HCT116 (cell line): ENCODE measurements around the gene PTPN1.

Experiments used
- EZH2 ChIP-seq: fragments of 200-600 bp; sonication (generic); IDR thresholded peaks from 2 replicates; pipeline ENCODE4 v1.6.1; 2017; ENCODE audit warnings: antibody characterized with exemption, mixed run types
- EZH2phosphoT487 ChIP-seq: fragments of 200-600 bp; IDR thresholded peaks from 2 replicates; pipeline ENCODE4 v1.6.1; 2018; ENCODE audit warnings: antibody characterized with exemption, borderline replicate concordance
- JUND ChIP-seq: IDR thresholded peaks from 2 replicates; pipeline ENCODE4 v1.6.1; 2012
- POLR2A ChIP-seq: IDR thresholded peaks from 2 replicates; pipeline ENCODE4 v1.7.0; 2011; ENCODE audit warnings: borderline replicate concordance; ENCODE audit not compliant: insufficient read depth, insufficient read length; ENCODE audit errors: extremely low read depth
- POLR2AphosphoS5 ChIP-seq: IDR thresholded peaks from 2 replicates; pipeline ENCODE4 v1.6.1; 2011; ENCODE audit warnings: mild to moderate bottlenecking, low read depth, low read length, moderate library complexity
- SRF ChIP-seq: IDR thresholded peaks from 2 replicates; pipeline ENCODE4 v1.6.1; 2012; ENCODE audit warnings: low read depth
- TCF7L2 ChIP-seq: IDR thresholded peaks from 2 replicates; pipeline ENCODE4 v1.7.0; 2011; ENCODE audit warnings: borderline replicate concordance, inconsistent platforms; ENCODE audit not compliant: insufficient read depth, insufficient read length; ENCODE audit errors: extremely low read depth
- ZNF274 ChIP-seq: fragments of 200-500 bp; sonication (Bioruptor generic); IDR thresholded peaks from 2 replicates; pipeline ENCODE4 v1.6.1; 2014; ENCODE audit warnings: mild to moderate bottlenecking, low read depth, low read length, inconsistent platforms
- TF ChIP-seq, protein P1 (sequence below), 3 experiments: fragments of 200-600 bp in 1 of 3; sonication (generic) in 1 of 3; IDR thresholded peaks in 2 of 3; conservative IDR thresholded peaks in 1 of 3; 2 replicates each; pipeline ENCODE4 v1.5.1; 2012 to 2017; ENCODE audit warnings: low read depth in 2 of 3, low read length in 2 of 3, antibody characterized with exemption in 1 of 3, borderline replicate concordance in 1 of 3, control low read depth in 1 of 3, mild to moderate bottlenecking in 1 of 3, mixed read lengths in 1 of 3, mixed run types in 1 of 3, moderate library complexity in 1 of 3; ENCODE audit not compliant: insufficient read depth in 1 of 3
- TF ChIP-seq, protein P2 (sequence below): IDR thresholded peaks from 2 replicates; pipeline ENCODE4 v1.6.1; 2012
- TF ChIP-seq, protein P3 (sequence below): IDR thresholded peaks from 2 replicates; pipeline ENCODE4 v1.6.1; 2012; ENCODE audit warnings: low read depth
- TF ChIP-seq, protein P4 (sequence below): IDR thresholded peaks from 2 replicates; pipeline ENCODE4 v1.6.1; 2012

DNA sequence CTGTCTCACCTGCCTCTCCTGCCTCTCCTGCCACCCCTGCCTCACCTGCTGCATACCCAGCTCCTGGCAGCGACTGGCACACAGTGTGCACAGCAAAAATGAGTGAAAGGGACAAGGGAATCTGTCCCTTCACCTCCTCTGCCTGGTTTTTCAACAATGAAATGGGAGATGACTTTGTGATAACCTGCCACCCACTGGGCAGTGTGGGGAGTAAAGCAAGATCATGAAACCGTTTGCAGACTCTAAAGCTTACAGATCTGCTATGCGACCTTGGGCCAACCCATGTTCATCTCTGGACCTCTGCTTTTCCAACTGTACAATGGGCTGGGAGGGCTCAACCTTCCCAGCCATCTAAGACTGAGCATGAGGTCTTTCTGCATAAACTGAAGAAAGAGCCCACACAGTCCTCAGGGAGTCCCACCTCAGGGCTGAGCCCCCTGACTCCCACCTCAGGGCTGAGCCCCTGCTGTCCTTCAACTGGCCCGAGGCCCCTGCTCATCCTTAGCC lies 100.1 kb downstream of the PTPN1 start:
- TF ChIP-seq POLR2A (no peak), EZH2phosphoT487 (no peak), POLR2AphosphoS5 (no peak), EZH2 (no peak), TCF7L2 (no peak), ZNF274 (no peak), SRF (no peak), JUND (no peak)
- TF ChIP-seq, protein P1, sequence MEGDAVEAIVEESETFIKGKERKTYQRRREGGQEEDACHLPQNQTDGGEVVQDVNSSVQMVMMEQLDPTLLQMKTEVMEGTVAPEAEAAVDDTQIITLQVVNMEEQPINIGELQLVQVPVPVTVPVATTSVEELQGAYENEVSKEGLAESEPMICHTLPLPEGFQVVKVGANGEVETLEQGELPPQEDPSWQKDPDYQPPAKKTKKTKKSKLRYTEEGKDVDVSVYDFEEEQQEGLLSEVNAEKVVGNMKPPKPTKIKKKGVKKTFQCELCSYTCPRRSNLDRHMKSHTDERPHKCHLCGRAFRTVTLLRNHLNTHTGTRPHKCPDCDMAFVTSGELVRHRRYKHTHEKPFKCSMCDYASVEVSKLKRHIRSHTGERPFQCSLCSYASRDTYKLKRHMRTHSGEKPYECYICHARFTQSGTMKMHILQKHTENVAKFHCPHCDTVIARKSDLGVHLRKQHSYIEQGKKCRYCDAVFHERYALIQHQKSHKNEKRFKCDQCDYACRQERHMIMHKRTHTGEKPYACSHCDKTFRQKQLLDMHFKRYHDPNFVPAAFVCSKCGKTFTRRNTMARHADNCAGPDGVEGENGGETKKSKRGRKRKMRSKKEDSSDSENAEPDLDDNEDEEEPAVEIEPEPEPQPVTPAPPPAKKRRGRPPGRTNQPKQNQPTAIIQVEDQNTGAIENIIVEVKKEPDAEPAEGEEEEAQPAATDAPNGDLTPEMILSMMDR (IDR thresholded peaks at IDR 0.05 in 2 of 3, conservative IDR thresholded peaks at IDR 0.05 in 1 of 3; ENCODE audit: borderline replicate concordance in 1 of 3, insufficient read depth in 1 of 3, low read depth in 2 of 3, low read length in 2 of 3) = peak; percentile 19 to 27 (median 27); a peak in 3 of 6 replicates
- TF ChIP-seq, protein P2, sequence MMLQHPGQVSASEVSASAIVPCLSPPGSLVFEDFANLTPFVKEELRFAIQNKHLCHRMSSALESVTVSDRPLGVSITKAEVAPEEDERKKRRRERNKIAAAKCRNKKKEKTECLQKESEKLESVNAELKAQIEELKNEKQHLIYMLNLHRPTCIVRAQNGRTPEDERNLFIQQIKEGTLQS = no peak
- TF ChIP-seq, protein P3, sequence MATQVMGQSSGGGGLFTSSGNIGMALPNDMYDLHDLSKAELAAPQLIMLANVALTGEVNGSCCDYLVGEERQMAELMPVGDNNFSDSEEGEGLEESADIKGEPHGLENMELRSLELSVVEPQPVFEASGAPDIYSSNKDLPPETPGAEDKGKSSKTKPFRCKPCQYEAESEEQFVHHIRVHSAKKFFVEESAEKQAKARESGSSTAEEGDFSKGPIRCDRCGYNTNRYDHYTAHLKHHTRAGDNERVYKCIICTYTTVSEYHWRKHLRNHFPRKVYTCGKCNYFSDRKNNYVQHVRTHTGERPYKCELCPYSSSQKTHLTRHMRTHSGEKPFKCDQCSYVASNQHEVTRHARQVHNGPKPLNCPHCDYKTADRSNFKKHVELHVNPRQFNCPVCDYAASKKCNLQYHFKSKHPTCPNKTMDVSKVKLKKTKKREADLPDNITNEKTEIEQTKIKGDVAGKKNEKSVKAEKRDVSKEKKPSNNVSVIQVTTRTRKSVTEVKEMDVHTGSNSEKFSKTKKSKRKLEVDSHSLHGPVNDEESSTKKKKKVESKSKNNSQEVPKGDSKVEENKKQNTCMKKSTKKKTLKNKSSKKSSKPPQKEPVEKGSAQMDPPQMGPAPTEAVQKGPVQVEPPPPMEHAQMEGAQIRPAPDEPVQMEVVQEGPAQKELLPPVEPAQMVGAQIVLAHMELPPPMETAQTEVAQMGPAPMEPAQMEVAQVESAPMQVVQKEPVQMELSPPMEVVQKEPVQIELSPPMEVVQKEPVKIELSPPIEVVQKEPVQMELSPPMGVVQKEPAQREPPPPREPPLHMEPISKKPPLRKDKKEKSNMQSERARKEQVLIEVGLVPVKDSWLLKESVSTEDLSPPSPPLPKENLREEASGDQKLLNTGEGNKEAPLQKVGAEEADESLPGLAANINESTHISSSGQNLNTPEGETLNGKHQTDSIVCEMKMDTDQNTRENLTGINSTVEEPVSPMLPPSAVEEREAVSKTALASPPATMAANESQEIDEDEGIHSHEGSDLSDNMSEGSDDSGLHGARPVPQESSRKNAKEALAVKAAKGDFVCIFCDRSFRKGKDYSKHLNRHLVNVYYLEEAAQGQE = no peak
- TF ChIP-seq, protein P4, sequence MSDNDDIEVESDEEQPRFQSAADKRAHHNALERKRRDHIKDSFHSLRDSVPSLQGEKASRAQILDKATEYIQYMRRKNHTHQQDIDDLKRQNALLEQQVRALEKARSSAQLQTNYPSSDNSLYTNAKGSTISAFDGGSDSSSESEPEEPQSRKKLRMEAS = no peak
